ENCODE results near the gene P2RX3. TPM values are rescaled to one million over a fixed set of nuclear protein-coding genes. Genes with fewer than 3 reads are reported as not detected.
"Not testable (repeated sequence)": the region's sequence is repeated elsewhere in the genome, so short reads cannot be mapped to it uniquely, and the experiment has no call there.

Gene P2RX3
- total and polyA plus RNA-seq, 9 donors: 0.12 to 0.13 TPM; not detected in 7

DNA sequence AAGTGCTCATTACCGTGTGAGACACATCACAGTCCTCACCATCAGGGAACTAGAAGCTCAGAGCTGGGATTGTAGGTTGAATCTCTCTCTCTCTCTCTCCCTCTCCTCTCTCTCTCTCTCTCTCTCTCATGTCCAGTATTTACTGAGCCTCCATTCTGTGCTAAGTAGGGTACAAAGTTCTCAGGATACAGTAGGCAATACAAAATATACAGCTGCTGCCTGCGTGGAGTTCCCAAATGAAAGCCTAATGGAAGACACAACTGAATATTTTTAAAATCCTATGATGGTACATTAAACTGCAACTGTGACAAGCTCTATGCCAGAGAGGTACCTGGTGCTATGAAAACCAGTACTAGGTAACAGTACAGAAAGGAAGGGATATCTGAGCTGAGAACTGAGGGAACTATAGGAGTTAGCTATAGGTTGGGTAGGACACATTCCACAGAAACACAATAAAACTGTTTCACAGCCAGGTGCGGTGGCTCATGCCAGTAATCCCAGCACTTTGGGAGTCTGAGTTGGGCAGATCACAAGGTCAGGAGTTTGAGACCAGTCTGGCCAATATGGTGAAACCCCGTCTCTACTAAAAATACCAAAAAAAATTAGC, 61.9 kb downstream of the P2RX3 start:
- no peaks in the 10 kb centered on the region for H3K27me3 ChIP-seq
- intact Hi-C loops (cut with DNase I): no loop called here
- no peak overlapping the region for H3K27ac ChIP-seq
- no peak overlapping the region for H3K4me3 ChIP-seq
- no peaks in the 10 kb centered on the region for H3K9me3 ChIP-seq
- H3K36me3 ChIP-seq: no peaks in the 10 kb centered on the region
- 77 to 82% (median 79%) methylated on average over 4 of the region's 4 CpGs for WGBS, 3 donors
- DNase-seq: no peak
- no peaks in the 10 kb centered on the region for H3K4me1 ChIP-seq (ENCODE audit: insufficient read depth)
- TF ChIP-seq, protein P1, sequence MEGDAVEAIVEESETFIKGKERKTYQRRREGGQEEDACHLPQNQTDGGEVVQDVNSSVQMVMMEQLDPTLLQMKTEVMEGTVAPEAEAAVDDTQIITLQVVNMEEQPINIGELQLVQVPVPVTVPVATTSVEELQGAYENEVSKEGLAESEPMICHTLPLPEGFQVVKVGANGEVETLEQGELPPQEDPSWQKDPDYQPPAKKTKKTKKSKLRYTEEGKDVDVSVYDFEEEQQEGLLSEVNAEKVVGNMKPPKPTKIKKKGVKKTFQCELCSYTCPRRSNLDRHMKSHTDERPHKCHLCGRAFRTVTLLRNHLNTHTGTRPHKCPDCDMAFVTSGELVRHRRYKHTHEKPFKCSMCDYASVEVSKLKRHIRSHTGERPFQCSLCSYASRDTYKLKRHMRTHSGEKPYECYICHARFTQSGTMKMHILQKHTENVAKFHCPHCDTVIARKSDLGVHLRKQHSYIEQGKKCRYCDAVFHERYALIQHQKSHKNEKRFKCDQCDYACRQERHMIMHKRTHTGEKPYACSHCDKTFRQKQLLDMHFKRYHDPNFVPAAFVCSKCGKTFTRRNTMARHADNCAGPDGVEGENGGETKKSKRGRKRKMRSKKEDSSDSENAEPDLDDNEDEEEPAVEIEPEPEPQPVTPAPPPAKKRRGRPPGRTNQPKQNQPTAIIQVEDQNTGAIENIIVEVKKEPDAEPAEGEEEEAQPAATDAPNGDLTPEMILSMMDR (IDR thresholded peaks at IDR 0.05): no peak
- no peak for TF ChIP-seq EP300 (IDR thresholded peaks at IDR 0.05)
- no peak for TF ChIP-seq POLR2A (IDR thresholded peaks at IDR 0.05)

DNA sequence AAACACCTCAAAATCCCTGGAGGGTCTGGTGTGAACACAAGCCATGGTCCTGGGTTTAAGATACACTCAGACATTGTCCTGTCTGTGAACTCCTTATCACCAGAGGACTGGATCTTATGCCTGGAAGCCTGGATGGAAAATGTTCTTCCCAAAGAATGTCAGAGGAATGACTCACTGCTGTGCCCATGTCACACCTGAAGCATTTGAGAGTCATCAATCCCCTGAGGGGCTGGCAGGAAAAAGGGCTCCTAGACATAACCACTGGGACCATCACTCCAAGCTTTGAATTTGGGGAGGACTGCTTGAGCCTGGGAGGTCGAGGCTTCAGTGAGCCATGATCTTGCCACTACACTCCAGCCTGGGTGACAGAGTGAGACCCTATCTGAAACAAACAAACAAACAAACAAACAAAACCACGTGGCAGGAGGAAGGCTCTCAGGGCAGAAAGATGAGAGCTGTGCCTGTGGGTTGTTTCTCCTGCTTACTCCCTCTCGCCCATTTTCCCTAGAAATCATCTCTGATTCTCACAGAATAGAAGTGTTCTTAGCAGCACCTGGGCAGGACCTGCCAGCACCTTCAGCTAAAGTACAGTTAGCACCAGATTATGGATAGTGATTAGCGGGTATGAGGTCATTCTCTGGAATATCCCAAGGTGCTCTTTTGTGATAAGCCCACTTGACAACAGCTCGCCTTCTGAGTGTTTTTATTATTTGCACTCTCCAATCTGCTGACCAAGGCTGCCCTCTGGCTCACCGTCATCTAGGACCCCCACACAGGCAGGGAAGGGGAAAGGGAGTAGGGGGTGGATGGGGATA, 64.2 kb downstream of the P2RX3 start:
- no peak for DNase-seq
- Histone ChIP-seq H3K27me3 (no peaks in the 10 kb centered on the region), H3K9me3 (no peaks in the 10 kb centered on the region), H3K4me3 (no peak overlapping the region), H3K4me1 (ENCODE audit: insufficient read depth) (no peaks in the 10 kb centered on the region), H3K36me3 (no peaks in the 10 kb centered on the region), H3K27ac (no peak overlapping the region)
- TF ChIP-seq POLR2A (IDR thresholded peaks at IDR 0.05) (no peak), EP300 (IDR thresholded peaks at IDR 0.05) (no peak)
- TF ChIP-seq, protein P1 (IDR thresholded peaks at IDR 0.05): no peak
- intact Hi-C loops (cut with DNase I): no loop called here
- 42 to 61% (median 50%) methylated on average over 6 of the region's 6 CpGs for WGBS, 3 donors

DNA sequence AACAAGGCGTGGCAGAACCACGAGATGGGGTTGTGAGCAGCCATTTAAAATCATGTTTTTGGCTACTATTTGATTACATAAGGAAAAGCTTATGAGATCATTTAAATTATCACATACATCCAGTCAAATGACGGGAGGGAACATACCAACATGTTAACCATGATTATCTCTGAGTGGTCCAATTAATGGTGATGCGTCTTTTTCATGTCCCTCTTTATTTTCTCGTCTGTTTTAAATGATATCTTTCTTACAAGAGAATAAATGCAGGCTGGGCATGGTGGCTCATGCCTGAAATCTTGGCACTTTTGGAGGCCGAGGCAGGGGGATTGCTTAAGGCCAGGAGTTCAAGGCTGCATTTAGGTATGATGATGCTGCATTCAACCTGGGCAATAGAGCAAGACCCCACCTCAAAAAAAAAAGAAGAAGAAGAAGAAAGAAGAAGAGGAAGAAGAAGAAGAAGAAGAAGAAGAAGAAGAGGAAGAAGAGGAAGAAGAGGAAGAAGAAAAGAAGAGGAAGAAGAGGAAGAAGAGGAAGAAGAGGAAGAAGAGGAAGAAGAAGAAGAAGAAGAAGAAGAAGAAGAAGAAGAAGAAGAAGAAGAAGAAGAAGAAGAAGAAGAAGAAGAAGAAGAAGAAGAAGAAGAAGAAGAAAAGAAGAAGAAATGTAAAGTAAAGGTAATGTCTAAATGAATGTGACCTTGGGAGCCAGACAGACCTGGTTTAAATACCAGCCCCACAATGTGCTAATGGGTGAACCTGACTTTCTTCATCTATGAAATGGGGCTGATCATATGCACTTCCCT, 65.0 kb downstream of the P2RX3 start:
- H3K4me3 ChIP-seq; H3K4me1 ChIP-seq (ENCODE audit: insufficient read depth); H3K27me3 ChIP-seq; H3K9me3 ChIP-seq; H3K27ac ChIP-seq; DNase-seq; intact Hi-C loops (cut with DNase I); H3K36me3 ChIP-seq: not testable (repeated sequence)
- WGBS, 3 donors: 70 to 76% (median 74%) methylated on average over 6 of the region's 6 CpGs

DNA sequence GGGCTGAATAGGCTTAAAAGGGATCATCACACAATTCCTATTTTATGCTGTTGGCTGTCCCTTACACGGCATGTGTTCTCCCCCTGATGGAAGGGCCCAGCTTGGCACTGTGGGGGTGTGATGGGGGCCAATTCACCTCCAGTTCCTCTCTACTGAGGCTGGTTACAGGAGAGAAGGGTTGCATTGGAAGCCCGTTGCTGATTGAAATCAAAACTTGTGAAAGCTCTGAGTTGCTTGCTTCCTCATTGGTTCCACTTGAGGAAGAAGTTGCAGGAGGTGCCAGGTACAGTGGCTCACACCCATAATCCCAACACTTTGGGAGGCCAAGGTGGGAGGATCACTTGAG, 65.6 kb downstream of the P2RX3 start:
- H3K4me1 ChIP-seq (ENCODE audit: insufficient read depth): no peaks in the 10 kb centered on the region
- H3K4me3 ChIP-seq: no peak overlapping the region
- no peaks in the 10 kb centered on the region for H3K36me3 ChIP-seq
- no peak overlapping the region for H3K27ac ChIP-seq
- H3K27me3 ChIP-seq: no peaks in the 10 kb centered on the region
- H3K9me3 ChIP-seq: no peaks in the 10 kb centered on the region
- intact Hi-C loops (cut with DNase I): no loop called here
- TF ChIP-seq, protein P1 (IDR thresholded peaks at IDR 0.05): no peak
- TF ChIP-seq POLR2A (IDR thresholded peaks at IDR 0.05) (no peak), EP300 (IDR thresholded peaks at IDR 0.05) (no peak)
- no peak for DNase-seq
- WGBS, 3 donors: 87 to 94% (median 91%) methylated on average over 2 of the region's 2 CpGs

Data from ovary (tissue), 9 donors.